GM19328 (cell line): ENCODE results near the gene NFX1.

ENCODE experiments used
- ATAC-seq: cut with Tn5 transposase; IDR thresholded peaks from one replicate; pipeline ENCODE4 v1.9.1; 2021; ENCODE audit warnings: mild to moderate bottlenecking, moderate library complexity; ENCODE audit not compliant: unreplicated experiment

Gene NFX1

GRCh38 chr9:33415501-33416038 lies 125.3 kb downstream of the NFX1 start:
- ATAC-seq: peak; percentile 67

- ATAC-seq: no peak
Observed at GRCh38 chr9:33416996-33417395, 126.7 kb downstream of the NFX1 start.

- ATAC-seq: no peak
Observed at GRCh38 chr9:33418090-33418489, 127.8 kb downstream of the NFX1 start.

- ATAC-seq: no peak
Observed at GRCh38 chr9:33419708-33420303, 129.5 kb downstream of the NFX1 start.
